GM19397 (cell line): ENCODE measurements around the gene YTHDF2.

Experiments
- ATAC-seq: cut with Tn5 transposase; IDR thresholded peaks from one replicate; pipeline ENCODE4 v1.9.1; 2021; ENCODE audit warnings: mild to moderate bottlenecking, moderate library complexity; ENCODE audit not compliant: unreplicated experiment

Gene YTHDF2

GRCh38 chr1:28796352-28797211 is 59.8 kb downstream of the YTHDF2 start:
- ATAC-seq = no peak

- ATAC-seq = no peak
Measured at GRCh38 chr1:28800324-28800723, 63.6 kb downstream of the YTHDF2 start.

- ATAC-seq = no peak
Measured at GRCh38 chr1:28801461-28801860, 64.7 kb downstream of the YTHDF2 start.

- no peak for ATAC-seq
Measured at GRCh38 chr1:28803051-28803450, 66.3 kb downstream of the YTHDF2 start.

GRCh38 chr1:28803662-28804061 is 66.9 kb downstream of the YTHDF2 start:
- ATAC-seq = no peak

GRCh38 chr1:28804071-28804470 is 67.3 kb downstream of the YTHDF2 start:
- ATAC-seq = no peak

GRCh38 chr1:28807046-28807445 is 70.3 kb downstream of the YTHDF2 start:
- no peak for ATAC-seq

GRCh38 chr1:28807986-28808385 is 71.2 kb downstream of the YTHDF2 start:
- ATAC-seq = no peak

GRCh38 chr1:28811369-28811765 is 74.6 kb downstream of the YTHDF2 start:
- no peak for ATAC-seq

GRCh38 chr1:28811766-28812668 is 75.3 kb downstream of the YTHDF2 start, which contains the start of gene OPRD1:
OPRD1 (plus strand) TSS chr1:28812170; CDS start chr1:28812384, 214 bp downstream.
- no peak for ATAC-seq

- ATAC-seq = no peak
Measured at GRCh38 chr1:28812669-28813468, 76.1 kb downstream of the YTHDF2 start.

GRCh38 chr1:28813931-28814465 is 77.3 kb downstream of the YTHDF2 start:
- no peak for ATAC-seq

GRCh38 chr1:28815533-28816185 is 78.9 kb downstream of the YTHDF2 start:
- no peak for ATAC-seq

- no peak for ATAC-seq
Measured at GRCh38 chr1:28817133-28817532, 80.4 kb downstream of the YTHDF2 start.

- ATAC-seq = no peak
Measured at GRCh38 chr1:28819020-28819419, 82.3 kb downstream of the YTHDF2 start.
